GM19324 (cell line): Measurements from ENCODE around the gene AGAP1.

Source experiments
- ATAC-seq: cut with Tn5 transposase; IDR thresholded peaks from one replicate; pipeline ENCODE4 v1.9.1; 2021; ENCODE audit warnings: mild to moderate bottlenecking, moderate library complexity; ENCODE audit not compliant: unreplicated experiment, low FRiP score

Gene AGAP1

GRCh38 chr2:235563056-235563910, 69.4 kb downstream of the AGAP1 start:
- ATAC-seq: no peak

GRCh38 chr2:235564066-235564465, 70.2 kb downstream of the AGAP1 start:
- ATAC-seq: no peak

- no peak for ATAC-seq
Measured at GRCh38 chr2:235564884-235565530, 71.2 kb downstream of the AGAP1 start.

GRCh38 chr2:235566415-235566814, 72.6 kb downstream of the AGAP1 start:
- no peak for ATAC-seq

- ATAC-seq: no peak
Measured at GRCh38 chr2:235566931-235567495, 73.2 kb downstream of the AGAP1 start.

GRCh38 chr2:235567842-235568241, 74.0 kb downstream of the AGAP1 start:
- no peak for ATAC-seq

- ATAC-seq: no peak
Measured at GRCh38 chr2:235568431-235568830, 74.6 kb downstream of the AGAP1 start.

- ATAC-seq: no peak
Measured at GRCh38 chr2:235569837-235570236, 76.0 kb downstream of the AGAP1 start.

- ATAC-seq: no peak
Measured at GRCh38 chr2:235570256-235570655, 76.4 kb downstream of the AGAP1 start.

GRCh38 chr2:235570966-235571692, 77.3 kb downstream of the AGAP1 start:
- ATAC-seq: no peak

GRCh38 chr2:235572592-235572991, 78.7 kb downstream of the AGAP1 start:
- ATAC-seq: no peak

GRCh38 chr2:235573331-235574221, 79.7 kb downstream of the AGAP1 start:
- ATAC-seq: no peak

- no peak for ATAC-seq
Measured at GRCh38 chr2:235575431-235575830, 81.6 kb downstream of the AGAP1 start.

- ATAC-seq: no peak
Measured at GRCh38 chr2:235575904-235576303, 82.1 kb downstream of the AGAP1 start.

GRCh38 chr2:235576337-235576910, 82.6 kb downstream of the AGAP1 start:
- no peak for ATAC-seq

GRCh38 chr2:235577404-235578330, 83.8 kb downstream of the AGAP1 start:
- ATAC-seq: no peak

- ATAC-seq: no peak
Measured at GRCh38 chr2:235579128-235579527, 85.3 kb downstream of the AGAP1 start.

- ATAC-seq: no peak
Measured at GRCh38 chr2:235580426-235581157, 86.7 kb downstream of the AGAP1 start.
